Epithelial cell of proximal tubule (primary cell): Measurements from ENCODE around the gene GTPBP2. TPM values are rescaled to one million over a fixed set of nuclear protein-coding genes. Genes with fewer than 3 reads are reported as not detected.
"Not testable (repeated sequence)": the region's sequence is repeated elsewhere in the genome, so short reads cannot be mapped to it uniquely, and the experiment has no call there.

Source experiments
- DNase-seq: peaks from one replicate; pipeline ENCODE4 v3.0.0-alpha.2; 2011; ENCODE audit warnings: low read depth
- H3K4me3 ChIP-seq: 2 replicates; pipeline ENCODE4 v1.5.1; 2011; ENCODE audit warnings: low read depth, mild to moderate bottlenecking, low read length
- CTCF ChIP-seq: conservative IDR thresholded peaks from 2 replicates; pipeline ENCODE4 v1.5.1; 2012; ENCODE audit warnings: low read depth, mild to moderate bottlenecking, low read length
- total RNA-seq: library from RNA; depleted of rRNA; stranded (reverse); fragments of >200 nt; gene quantifications from 2 replicates; pipeline ENCODE4 v1.2.3, GENCODE V29; 2015

GTPBP2 gene
- total RNA-seq, 1 donor from 2014 or later = 85.6 TPM

- no peak for DNase-seq
- TF ChIP-seq CTCF = no peak
Observed at GRCh38 chr6:43669050-43669921, 40.2 kb upstream of the GTPBP2 start.

GRCh38 chr6:43668151-43669028 is 39.3 kb upstream of the GTPBP2 start:
- peak; percentile 63 for TF ChIP-seq CTCF
- no peak overlapping the region for H3K4me3 ChIP-seq
- no peak for DNase-seq

More at GRCh38 chr6:43669050-43669921, 40.2 kb upstream of the GTPBP2 start:
- no peak overlapping the region for H3K4me3 ChIP-seq

- peak overlapping the region; percentile 20 for H3K4me3 ChIP-seq
- peak; percentile 90 for TF ChIP-seq CTCF
- no peak for DNase-seq
Observed at GRCh38 chr6:43667245-43668150, 38.4 kb upstream of the GTPBP2 start.

- H3K4me3 ChIP-seq = no peak overlapping the region
- TF ChIP-seq CTCF = no peak
- DNase-seq = no peak
Observed at GRCh38 chr6:43666196-43666920, 37.3 kb upstream of the GTPBP2 start.

- DNase-seq = no peak
- no peak overlapping the region for H3K4me3 ChIP-seq
- no peak for TF ChIP-seq CTCF
Observed at GRCh38 chr6:43665376-43665775, 36.3 kb upstream of the GTPBP2 start.

GRCh38 chr6:43662948-43663347 is 33.9 kb upstream of the GTPBP2 start:
- DNase-seq, H3K4me3 ChIP-seq: not testable (repeated sequence)
